CD4-positive, alpha-beta T cell treated with Interleukin-4 for 1 hour (primary cell): ENCODE measurements around the gene KLF3.
"Not testable (repeated sequence)": the region's sequence is repeated elsewhere in the genome, so short reads cannot be mapped to it uniquely, and the experiment has no call there.

Experiments used
- DNase-seq, 2 donors: peaks; one replicate each; pipeline ENCODE4 v3.0.0-alpha.2; 2020 to 2022

KLF3 gene

DNA sequence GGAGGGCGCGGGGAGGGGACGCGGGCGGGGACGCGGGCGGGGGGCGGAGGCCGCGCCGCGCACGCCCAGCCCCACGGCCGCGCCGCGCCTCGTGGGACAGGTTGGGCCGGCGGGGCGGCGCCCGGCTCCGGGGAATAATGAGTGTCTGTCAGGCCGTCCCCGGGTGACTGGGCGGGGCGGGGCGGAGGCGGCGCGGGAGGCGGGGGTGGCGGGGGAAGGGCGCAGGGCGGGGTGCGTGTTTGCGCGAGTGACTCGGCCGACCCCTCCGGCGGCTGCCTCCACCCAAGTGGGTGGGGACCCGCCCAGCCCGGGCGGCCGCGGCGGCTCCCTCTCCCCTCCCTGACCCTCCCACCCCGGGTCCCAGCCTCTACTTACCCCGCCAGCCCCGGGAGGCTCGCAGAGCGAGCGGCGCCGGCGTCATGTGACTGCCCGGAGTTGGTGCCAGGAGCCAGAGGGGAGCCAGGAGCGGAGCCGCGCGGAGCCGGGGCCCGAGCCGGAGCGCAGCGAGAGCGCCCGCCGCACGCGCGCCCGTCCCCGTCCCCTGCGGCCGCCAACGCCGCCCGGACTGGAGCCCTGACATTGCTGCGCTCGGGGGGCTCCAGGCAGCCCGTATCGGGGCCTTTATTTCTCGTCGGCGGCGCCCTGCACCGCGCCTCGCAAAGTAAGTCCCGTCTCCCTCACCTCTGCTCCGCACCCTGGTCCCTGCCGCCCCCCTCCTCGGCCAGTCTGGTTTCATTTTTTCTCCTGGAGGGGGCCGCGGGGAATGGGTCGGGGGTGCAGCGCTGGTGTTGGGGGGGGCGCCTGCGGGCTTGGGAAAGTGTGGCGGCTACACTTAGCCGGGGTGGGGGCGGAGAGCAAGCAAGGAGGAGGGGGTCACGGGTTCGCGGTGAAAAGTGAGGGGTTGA, at the start of gene KLF3:
Gene KLF3, plus strand, starts transcription at position 399 of the 905 bp plus-strand sequence. CDS start 16,427 bp downstream, outside the sequence.
- DNase-seq: peak; percentile 95

DNA sequence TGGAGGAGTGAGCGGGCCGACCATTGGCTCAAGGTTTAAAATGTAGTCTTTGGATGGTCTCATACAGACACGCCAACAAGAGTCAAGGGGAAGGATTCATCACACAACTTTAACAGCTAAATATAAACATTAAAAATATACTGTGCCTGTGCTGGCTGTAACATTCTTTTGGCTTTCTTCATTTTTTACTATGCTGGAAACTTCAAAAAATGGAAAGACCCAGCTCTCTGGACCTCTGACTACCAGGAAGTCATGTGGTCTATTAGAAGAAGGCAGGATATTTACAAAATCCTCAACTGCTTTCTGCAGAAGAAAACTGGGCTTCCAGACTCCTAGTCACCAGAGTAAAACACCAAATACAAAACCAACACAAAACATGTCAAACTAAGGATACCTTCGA, 49.8 kb upstream of the KLF3 start:
- DNase-seq: no peak

DNA sequence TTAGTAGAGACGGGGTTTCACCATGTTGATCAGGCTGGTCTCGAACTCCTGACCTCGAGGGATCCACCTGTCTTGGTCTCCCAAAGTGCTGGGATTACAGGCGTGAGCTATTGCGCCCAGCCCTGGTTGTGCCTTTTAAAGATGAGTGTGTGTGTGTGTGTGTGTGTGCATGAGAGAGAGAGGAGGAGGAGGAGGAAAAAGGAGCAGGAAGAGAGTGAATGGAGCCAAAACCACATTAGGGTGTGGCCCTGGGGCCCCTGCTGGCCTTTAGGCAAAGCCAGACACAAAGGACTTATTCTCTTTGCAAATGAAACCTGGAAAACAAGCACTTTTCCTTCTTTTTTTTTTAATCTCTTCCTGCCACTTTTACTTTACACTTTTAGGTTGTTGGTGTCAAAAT, 48.2 kb upstream of the KLF3 start:
- no peak for DNase-seq

DNA sequence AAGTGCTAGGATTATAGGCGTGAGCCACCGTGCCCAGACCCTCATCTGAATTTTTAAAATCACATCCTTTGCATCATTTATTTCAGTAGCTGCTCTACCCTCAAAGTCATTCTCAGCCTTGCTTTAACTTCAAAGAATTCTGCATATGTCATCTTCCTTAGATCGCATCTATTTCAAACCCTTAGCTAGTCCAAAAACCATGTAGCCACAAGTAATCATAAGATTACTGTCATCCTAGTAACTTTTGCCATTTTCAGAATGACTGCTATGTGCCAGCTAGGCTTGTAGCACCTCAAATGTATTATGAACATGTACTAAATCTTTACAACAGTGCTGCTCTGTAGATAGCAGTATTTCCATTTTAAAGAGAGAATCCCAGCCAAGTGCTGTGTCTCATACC, 45.5 kb upstream of the KLF3 start:
- no peak for DNase-seq

DNA sequence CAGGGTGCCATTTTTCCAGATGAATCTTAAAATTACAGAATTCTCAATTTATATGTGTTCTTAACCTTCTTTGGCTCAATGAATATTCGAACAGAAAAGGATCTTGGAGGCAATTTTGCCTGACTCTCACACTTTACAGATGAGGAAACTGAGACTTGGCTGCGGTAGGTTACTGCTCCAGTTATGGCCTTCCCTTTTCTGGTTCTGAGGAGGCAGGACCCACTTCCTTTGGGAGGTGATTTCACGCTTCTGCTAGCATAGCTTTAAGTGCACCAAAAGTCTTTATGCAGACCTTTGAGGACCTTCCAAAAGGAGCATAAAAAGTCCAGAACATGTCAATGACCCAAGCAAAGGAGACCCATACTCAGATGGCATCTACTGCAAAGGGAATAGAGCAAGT, 44.7 kb upstream of the KLF3 start:
- no peak for DNase-seq

DNA sequence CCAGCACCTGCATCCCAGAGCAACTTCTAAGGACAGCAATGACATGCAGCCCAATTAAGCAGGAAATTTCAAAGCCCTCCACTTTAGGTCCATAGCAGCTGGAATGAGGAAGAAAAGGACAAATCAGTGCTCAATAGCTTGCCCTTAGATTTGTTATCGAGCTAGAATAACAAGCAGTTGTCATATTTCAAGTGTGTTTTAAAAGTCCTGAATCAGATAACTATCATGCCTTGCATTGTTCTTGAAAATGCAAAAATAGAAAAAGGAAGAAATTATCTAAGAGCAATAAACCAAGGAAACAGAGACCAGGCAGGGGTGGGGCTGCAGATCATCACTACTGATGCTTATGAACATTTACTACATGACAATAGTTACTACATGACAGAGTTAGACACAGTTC, 43.9 kb upstream of the KLF3 start:
- DNase-seq: no peak

DNA sequence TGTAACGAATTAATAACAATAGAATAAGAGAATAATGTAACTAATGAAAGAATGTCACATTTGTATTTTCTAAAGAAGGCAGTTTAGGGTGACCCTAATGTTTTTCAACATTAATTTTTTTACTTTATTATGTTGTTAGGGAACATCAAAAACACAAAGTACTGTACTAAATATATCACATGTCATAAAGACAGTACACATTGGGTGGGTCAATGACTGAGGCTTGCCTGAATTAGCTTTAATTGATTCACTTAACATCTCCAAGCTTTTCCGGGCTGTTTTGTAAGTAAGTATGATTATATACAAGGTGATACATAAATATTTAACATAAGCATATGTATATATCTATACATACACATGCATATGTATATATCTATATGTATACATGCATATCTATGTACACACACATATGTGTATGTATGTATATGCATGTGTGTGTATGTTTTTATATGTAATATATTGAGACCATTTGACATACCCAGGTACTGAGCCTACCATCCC, 43.4 kb upstream of the KLF3 start:
- no peak for DNase-seq

DNA sequence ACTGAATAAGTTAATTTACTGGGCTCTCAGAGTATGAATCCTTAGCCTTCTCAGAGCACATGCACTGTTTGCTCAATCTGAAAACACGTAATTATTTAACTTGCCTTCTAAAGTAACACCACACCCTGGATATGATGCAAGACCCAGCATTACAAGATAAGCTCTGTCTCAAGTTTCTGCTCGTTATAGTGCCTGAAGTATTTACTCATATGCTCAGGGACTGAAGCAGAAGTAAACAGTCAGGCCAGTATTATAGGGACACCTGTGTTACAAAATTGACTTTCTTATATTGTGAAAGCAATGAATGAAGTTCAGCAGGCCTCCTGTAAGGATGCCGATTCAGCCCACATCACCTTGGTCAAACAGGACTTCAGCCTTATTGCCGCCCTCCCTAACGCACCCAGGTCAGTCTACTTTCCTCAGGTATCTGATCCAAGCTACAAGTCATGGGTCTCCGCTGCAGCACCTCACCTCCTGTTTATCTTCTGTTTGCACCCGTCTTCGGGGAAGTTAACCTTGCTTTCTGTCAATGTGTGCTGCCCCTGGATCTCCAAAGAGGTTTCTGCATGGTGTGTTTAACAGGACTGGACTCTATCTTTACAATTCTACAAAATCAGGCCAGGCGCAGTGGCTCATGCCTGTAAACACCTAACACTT, 42.8 kb upstream of the KLF3 start:
- peak in 1 of 2 donors; percentile 24 for DNase-seq

DNA sequence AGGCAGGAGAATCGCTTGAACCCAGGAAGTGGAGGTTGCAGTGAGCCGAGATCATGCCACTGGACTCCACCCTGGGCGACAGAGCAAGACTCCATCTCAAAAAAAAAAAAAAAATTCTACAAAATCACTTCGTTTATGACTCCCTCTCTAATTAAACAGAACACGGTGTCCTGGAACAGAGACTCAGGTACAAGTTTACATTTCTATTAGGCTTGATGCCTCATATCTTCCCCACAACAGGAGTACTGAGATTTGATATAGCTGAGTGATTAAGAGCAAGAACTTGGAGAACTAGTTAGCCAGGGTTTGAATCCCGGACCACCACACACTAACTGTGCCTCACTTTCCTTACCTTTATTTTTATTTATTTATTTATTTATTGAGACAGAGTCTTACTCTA, 42.2 kb upstream of the KLF3 start:
- DNase-seq: no peak

DNA sequence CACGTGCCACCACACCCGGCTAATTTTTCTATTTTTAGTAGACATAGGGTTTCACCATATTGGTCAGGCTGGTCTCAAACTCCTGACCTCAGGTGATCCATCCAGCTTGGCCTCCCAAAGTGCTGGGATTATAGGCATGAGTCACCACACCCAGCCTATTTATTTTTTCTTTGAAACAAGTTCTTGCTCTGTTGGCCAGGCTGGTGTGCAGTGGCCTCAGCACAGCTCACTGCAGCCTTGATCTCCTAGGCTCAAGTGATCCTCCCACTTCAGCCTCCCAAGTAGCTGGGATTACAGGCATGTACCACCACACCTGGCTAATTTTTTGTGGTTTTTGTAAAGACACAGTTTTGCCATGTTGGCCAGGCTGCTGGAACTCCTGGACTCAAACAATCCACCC, 41.7 kb upstream of the KLF3 start:
- DNase-seq: not testable (repeated sequence)

DNA sequence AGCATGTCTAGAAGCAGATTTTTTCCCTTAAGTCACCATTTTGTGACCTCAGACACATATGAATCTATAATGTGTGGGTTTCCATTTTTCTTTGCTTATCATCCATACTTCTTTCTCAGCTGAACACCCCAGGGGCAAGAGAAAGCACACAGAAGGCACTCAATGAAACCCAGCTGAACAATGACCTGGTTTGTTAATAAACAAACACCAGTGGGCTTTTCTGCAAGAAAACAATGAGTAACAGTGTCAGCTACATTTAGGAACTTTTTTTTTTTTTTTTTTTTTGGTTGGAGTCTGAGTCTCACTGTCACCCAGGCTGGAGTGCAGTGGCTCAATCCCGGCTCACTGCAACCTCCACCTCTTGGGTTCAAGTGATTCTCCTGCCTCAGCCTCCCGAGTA, 40.7 kb upstream of the KLF3 start:
- DNase-seq: no peak

DNA sequence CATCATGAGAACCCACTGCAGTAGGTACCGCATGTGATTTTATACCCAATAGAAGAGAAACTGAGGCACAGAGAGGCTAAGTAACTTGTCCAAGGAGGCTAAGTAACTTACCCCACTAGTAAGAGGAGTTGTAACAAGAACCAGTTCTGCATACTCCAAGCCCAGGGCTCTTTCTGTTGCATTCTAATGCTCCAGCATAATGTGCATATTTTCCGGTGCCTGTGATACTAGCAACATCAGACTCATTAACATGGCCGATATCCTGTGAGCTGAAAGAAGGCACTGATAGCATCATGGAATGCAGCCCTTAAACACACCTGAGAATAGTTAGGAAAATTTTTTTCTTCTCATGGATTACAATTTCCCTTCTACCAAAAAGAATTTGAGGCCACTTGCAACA, 39.7 kb upstream of the KLF3 start:
- no peak for DNase-seq

DNA sequence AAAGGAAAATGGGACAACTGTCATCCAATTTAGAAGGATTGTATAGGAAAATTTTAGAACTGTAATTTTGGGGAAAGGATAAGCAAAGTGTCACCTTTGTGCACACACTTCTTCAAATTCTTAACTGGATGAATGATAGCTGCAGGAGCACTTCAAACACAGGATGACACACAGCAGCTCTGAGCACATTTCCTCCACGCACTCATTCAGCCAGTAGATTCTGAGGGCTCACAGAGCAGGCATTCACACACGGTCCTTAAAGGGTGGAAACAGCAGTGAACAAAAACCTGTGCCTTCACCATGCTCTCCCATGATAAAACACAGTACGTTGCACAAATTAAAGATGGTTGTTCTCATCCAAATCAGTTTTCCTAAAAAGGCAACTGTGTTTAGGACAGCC, 38.5 kb upstream of the KLF3 start:
- DNase-seq: no peak

DNA sequence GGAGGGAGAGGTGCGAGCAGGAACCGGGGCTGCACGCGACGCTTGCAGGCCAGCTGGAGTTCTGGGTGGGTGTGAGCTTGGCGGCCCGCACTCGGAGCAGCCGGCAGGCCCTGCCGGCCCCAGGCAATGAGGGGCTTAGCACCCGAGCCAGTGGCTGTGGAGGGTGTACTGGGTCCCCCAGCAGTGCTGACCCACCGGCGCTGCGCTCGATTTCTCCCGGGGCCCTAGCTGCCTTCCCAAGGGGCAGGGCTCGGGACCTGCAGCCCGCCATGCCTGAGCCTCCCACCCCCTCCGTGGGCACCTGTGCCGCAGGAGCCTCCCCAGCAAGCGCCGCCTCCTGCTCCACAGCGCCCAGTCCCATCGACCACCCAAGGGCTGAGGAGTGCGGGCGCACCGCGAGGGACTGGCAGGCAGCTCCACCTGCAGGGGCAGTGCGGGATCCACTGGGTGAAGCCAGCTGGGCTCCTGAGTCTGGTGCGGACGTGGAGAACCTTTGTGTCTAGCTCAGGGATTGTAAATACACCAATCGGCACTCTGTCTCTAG, 37.0 kb upstream of the KLF3 start:
- DNase-seq: not testable (repeated sequence)

DNA sequence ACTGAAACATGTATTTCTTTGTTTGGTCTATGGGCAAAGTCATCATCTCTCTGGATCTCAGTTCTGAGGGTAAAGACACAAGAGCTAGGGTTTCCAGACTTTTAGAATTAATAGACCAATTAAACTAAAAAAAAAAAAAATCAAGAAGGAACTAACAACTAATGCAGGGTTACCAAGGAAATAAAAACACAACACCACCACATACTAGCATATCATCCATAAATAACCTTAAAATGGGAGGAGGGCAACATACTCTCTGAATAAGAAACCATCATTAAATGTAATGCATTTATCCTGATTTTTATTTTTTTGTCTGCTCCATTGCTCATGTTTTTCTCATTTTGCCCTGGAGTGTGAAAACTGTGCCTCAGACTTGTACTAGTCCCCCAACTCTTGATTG, 33.5 kb upstream of the KLF3 start:
- no peak for DNase-seq

DNA sequence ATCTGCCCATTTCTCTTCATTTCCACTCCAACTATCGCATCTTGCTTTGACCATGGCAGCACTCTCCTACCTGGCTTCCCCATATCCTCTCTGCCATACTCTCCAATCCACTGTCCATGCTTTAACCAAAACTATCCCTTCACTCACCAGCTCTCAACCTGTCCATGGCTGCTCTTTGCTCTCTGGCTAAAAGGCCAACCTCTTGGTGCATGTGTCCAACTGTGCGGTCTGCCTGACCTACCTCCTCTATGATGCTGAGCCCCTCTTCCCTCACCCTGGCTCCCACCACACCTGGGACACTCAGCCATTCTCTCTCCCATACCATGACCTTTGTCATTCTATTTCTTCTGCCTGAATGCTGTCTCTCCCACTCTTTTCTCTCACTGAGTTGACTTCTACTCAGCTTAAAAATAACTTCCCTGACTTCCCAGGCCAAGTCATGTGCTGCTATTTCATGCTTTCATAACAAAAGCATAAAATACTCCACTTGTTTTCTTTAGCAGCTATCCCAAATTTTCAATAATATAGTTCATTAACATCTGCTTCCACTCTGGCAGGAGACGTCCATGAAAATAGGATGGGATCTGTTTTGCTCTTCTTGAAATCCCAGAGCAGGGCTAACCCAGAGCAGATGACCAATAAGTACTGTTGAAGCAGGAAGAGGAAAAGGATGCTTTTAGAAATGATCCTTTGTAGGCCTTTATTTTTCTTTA, 29.8 kb upstream of the KLF3 start:
- no peak for DNase-seq

DNA sequence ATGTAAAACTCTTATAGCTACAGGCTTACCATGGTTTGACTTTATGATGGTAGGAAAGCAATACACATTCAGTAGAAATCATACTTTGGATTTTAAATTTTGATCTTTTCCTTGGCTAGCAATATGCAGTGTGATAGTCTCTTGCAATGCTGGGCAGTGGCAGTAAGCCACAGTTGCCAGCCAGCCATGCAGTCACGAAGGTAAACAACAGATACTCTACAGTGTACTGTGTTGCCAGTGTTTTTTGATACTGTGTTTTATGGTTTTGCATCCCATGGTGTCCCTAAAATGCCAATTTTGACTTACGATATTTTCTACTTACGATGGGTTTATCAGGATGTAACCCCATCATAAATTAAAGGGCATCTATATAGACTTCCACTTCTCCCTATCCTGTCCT, 24.8 kb upstream of the KLF3 start:
- DNase-seq: no peak

DNA sequence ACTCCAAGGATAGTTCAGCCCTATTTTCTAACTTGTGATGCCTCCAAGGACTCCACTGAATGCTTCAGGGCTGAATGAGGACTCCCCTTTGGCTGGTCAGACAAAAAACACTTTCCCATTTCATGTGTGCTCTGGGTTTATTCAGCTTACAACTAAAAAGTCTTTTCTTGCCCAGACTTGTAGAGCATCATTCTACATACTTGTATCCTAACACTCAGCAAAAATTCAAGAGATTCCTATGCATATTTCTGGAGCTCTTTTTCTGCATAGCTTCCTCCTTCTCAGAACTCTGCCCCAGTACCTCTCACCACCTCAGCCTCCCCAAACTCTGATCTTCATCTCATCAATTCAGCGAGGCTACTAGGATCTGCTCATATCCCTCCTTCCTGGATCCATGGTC, 22.2 kb upstream of the KLF3 start:
- DNase-seq: no peak

DNA sequence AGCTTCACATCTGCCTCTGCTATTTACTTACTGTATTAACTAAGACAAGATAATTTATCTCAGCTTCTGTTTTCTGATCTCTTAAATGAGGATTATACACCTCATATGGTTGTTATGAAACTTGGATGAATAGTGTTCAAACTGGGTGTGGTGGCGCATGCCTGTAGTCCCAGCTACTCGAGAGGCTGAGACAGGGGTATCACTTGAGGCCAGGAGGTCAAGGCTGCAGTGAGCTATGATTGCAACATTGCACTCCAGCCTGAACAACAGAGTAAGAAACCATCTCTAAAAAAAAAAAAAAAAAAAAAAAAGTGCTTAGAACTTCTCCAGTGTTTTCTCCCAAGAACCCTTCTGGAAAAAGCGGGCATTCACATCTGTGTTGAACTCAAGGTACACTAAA, 19.8 kb upstream of the KLF3 start:
- DNase-seq: no peak

DNA sequence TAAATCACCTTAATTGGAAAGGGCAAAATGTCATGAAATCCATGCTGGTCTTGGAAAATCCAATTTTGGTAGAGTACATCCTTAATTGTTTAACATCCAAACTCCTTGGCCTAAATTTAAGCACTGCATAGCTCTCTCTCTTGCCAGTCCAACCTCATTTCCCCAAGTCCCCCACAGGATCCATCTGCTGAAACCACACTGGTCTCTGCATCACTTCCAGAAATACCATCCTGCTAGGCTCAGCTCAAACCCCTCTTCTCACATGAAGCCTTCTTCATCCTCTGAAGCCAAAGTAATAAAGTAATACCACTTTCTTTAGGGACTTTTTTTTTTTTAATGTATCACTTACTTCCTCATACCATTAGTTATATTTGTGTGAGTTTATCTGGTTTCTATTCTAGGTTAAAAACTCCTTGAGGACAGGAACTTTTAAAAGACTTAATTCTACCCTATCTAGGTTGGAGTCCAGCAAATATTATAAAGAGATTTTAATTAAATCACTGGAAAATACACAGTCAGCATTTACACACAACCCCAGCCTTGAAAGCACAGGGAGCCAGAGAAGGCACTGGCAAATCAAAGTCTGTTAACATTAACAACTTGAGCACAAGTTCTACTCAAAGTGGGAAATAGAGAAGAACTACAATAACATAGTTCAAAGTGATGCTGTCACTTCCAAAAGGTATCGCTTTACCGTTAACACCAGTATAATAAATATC, 16.7 kb upstream of the KLF3 start:
- DNase-seq: no peak

DNA sequence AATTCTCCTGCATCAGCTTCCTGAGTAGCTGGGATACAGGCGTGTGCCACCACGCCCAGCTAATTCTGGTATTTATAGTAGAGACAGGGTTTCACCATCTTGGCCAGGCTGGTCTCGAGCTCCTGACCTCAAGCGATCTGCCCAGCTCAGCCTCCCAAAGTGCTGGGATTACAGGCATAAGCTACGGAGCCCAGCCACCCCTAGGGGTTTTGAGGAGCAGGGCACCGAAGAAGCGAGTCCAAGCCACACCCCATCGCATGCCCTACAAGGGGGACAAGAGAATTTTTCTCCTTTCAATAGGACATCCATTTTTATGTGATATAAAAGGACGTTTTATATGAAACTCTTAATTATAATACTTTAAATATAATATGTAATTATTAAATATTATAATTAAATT, 13.9 kb upstream of the KLF3 start:
- no peak for DNase-seq

DNA sequence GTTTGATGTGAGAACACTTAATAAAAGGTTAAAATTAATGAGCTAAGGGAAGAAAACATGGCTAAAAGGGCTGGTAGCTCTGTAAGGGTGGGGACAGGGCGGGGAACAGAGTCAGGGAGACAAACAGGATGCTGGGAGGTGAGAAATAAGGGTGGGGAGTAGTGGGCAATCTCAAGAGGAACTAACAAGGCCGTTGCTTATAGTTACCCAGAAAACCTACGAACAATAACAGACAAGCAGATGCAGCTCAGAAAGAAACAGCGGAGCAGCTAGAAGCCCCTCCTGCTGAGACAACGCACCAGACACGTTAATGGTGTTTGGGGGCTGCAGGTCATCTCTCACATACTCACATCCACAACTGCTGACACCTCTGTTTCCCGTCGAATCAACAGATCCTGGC, 9.7 kb upstream of the KLF3 start:
- DNase-seq: peak; percentile 82 to 86

DNA sequence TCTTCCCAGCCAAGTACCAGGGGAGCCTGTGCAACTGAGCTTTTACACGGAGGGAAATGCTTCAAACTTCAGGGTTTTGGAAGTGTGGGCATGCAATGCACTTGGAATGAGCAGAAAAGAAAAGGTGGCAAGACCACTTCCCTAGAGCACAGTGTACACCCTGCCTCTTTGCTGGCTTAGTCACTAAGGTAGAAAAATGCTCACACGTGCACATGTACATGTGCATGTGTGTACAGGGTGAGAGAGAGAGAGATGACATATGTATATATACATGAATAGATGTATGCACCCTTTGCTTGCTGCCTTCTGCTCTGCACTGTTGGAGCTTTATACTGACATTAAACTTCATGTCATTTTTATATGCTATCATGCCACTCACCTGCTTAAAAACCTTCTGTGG, 7.9 kb upstream of the KLF3 start:
- no peak for DNase-seq
